Endometrium (tissue), 2 donors: ENCODE measurements around the gene NKAPL.
A peak's percentile ranks its signal among the peaks of the same experiment; 100 is the strongest.

Source experiments
- FAIRE-seq: peaks from 2 replicates; lab custom pipeline; 2012; peaks lifted over from hg19 to GRCh38; lab: Jason Lieb, UNC
- donor health status: control.
- donor health status: control.

The NKAPL gene

DNA sequence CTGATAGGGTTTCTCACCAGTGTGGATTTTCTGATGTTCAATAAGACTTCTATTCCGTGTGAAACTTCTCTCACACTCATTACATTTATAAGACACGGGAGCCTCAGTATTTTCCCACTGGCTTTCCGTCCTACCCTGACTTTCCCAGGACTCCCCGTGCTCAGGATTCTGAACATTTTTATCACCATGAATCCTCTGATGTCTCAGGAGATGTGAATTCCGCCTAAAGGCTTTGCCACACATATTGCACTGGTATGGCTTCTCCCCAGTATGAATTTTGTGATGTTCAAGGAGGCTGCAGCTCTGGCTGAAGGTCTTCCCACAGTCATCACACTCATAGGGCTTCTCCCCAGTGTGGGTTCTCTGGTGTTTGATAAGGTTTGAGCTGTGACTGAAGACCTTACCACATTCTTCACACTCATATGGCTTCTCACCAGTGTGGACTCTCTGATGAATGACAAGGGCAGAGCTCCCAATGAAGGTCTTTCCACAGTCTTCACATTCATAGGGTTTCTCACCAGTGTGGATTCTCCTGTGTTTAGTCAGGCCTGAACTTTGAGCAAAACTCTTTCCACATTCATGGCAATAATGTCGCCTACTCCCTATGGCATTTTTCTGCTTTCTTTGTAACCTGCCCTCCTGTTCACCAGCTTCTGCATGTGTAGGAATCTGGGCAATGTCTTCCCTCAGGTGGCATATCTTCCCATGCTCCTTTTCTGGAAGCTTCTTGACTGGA, 13.7 kb upstream of the NKAPL start:
- FAIRE-seq: no peak

- FAIRE-seq: no peak
These were observed 10.2 kb upstream of the NKAPL start for GRCh38 chr6:28248916-28249315.

- no peak for FAIRE-seq
These were observed 8.3 kb upstream of the NKAPL start for GRCh38 chr6:28250747-28251146.

GRCh38 chr6:28251661-28252008, 7.5 kb upstream of the NKAPL start:
- FAIRE-seq: no peak

DNA sequence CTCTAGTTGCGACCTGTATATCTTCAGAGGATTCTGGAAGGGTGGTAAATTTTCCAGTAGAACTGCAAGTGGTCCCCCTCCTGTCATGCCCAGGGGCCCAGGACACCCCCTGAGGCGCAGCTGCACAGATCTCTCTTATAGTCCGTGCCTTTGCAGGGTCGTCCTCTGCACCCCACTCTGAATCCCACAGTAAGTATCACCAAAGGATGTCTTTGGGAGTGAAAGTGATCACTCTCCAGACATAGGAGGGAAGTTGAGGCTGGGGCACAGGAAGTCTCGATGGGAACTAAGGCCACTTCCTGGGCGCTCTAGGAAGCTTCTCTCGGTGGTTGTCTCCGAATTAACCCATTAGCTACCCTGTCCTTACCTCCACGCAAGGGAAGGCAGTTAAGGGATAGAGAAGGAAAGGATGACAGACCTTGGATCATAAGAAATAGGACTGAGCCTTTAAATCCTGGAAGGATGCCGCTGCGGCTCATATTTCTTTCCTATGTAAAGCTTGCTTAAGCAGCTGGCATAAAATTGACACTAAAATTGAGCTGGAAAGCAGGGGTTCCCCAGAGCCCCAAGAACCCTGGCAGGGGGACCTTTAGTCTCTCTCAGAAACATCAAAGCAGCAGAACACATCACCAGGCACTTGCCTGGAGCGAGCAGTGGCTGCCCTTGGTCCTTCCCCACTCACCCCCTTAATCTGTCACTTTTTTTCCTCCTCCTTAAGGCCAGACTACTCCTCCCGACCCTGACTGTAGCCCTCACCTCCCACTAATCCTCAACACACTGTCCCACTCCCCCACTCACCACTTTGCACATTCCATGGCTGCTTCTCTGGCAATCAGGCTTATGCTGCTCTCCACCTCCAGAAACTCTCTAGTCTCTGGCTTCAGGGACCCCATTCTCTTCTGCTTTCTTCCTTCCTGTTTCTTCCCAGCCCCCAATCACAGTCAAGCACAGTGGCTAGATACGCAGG, 6.8 kb upstream of the NKAPL start, which contains the start of gene ZKSCAN4:
TSS of gene ZKSCAN4 (minus strand) at position 261 of the 967 bp plus-strand sequence. CDS start 289 bp downstream, outside the sequence.
- FAIRE-seq: no peak

GRCh38 chr6:28254121-28254519, 5.0 kb upstream of the NKAPL start:
- no peak for FAIRE-seq

DNA sequence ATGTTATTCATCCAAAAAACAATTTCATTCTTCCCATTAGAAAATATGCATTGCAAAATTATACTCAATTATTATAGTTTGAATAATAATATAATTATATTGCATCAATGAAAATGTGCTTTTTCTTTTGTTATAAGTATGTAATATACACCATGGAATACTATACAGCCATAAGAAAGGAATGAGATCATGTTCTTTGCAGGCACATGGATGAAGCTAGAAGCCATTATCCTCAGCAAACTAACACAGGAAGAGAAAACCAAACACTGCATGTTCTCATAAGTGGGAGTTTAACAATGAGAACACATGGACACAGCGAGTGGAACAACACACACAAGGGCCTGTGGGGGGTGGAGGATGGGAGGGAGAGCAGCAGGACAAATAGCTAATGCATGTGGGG, 2.1 kb upstream of the NKAPL start:
- no peak for FAIRE-seq

- no peak for FAIRE-seq
These were observed 4.8 kb downstream of the NKAPL start for GRCh38 chr6:28263922-28264321.

DNA sequence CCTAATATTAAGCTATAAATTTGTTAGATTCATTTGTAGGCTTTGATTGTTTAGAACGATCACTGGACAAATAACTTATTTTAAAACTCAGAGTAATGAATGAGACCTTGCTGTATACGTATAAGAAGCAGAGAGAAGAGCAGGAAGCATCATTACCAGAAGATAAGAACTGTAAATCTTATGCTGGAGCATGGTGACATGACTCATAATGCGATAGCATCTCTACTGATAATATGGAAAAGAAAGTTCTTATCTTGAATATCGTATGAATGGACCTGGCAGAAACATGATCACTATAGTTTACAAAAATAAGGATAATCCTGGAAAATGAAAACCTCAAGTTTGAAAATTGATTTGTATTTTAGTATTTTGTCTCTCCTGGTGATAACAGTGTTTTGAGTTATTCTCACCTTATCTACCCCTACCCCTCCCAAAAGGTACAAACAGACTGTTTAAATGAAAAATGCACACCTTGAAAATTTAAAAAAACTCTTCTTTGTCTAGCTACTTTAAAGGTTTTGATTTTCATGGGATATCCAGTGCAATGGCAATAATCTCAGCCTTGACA, 5.8 kb downstream of the NKAPL start:
- no peak for FAIRE-seq

- no peak for FAIRE-seq
These were observed 7.5 kb downstream of the NKAPL start for GRCh38 chr6:28266563-28266961.

- FAIRE-seq: peak; percentile 81
These were observed 8.0 kb downstream of the NKAPL start, which contains the start of gene ZSCAN26 for GRCh38 chr6:28266962-28267694. TSS of gene ZSCAN26 (plus strand) at chr6:28267143. CDS start at chr6:28271920, 4,777 bp downstream.

GRCh38 chr6:28267695-28268059, 8.6 kb downstream of the NKAPL start:
- no peak for FAIRE-seq

- no peak for FAIRE-seq
These were observed 10.4 kb downstream of the NKAPL start for GRCh38 chr6:28269492-28269891.

DNA sequence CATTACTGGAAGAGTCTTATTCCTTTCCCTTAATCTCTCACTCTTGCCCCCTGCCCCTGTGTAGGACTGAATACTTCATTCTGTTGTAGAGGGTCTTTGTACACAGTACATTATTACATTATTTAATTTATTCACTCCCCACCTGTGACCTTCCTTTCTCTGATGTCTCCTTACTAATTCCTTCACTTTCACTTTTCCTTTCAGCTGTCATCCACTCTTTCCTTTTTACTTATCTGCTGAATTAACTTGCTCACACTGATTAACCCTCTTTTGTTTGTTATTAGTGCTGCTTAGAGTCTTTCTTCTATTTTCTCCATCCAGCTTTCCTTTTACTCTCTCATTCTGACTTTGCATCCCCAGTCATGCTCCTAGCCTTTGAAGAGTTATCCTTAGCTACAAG, 15.8 kb downstream of the NKAPL start:
- no peak for FAIRE-seq

DNA sequence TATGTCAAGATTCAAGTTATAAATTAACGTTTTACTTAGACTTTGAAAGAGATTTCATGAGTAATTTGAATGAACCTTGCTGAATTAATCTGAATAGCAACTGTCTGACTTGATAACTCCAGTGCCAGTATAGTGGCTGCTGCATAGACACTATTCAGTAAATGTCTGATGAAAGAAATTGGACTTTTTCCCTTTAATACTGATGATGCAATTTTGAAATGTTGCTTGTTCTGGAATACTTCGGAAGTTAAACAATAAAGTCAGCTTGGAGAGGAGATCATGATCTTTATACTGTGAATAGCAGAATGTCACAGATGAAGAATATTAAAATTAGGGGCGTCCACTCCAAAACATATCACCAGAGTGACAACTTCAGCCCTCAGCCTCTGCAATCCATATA, 18.6 kb downstream of the NKAPL start:
- FAIRE-seq: no peak

DNA sequence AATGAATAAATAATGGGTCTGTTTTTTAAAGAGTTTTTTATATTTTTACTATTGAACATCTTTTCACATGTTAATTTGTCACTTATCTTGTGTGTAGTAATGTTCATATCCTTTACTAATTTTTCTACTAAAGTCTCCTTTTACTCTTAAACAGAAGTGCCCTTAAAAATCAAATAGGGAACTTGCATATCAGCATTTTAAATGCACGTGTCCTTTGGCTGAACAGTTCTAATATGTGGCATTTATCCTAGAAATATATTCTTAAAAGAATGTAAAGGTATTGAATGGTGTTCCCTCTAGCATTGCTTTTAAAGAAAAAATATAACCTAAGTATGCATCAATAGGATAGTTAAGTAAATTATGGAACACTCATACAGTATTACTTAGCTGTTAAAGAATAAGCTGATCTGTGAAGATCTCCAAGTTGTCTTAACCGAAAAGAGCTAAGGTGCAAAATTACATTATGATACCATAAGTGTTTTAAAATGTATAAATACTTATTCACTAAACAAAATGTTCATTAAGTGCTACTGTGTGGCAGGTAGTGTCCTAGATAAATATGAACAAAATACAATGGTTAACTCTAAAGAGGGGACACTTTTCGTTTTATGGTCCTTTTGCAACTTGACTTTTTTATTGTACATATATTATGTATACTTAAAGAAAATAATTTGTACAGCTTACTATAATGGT, 21.6 kb downstream of the NKAPL start:
- FAIRE-seq: no peak

- no peak for FAIRE-seq
These were observed 22.4 kb downstream of the NKAPL start, which contains the start of gene PGBD1 for GRCh38 chr6:28281288-28282064. TSS of gene PGBD1 (plus strand) at chr6:28281572. CDS start at chr6:28283814, 2,242 bp downstream.

GRCh38 chr6:28282926-28283325, 23.8 kb downstream of the NKAPL start:
- FAIRE-seq: no peak

GRCh38 chr6:28291573-28291972, 32.5 kb downstream of the NKAPL start:
- FAIRE-seq: no peak

GRCh38 chr6:28295326-28295725, 36.2 kb downstream of the NKAPL start:
- FAIRE-seq: no peak
